HFF-Myc (cell line): ENCODE results near the gene FH.

Experiments used
- DNase-seq: peaks from one replicate; pipeline ENCODE4 v3.0.0-alpha.2; 2011; ENCODE audit warnings: low read depth; ENCODE audit errors: extremely low read depth
- H3K4me3 ChIP-seq: replicated peaks from 2 replicates; pipeline ENCODE4 v1.5.1; 2011; ENCODE audit warnings: low read depth, mild to moderate bottlenecking, control low read depth, low read length
- TF ChIP-seq, protein P1 (sequence below): IDR thresholded peaks from 2 replicates; pipeline ENCODE4 v1.5.1; 2012; ENCODE audit warnings: mild to moderate bottlenecking, low read depth, low read length, control low read depth; ENCODE audit errors: missing control alignments

The FH gene

GRCh38 chr1:241462391-241462790 lies 57.2 kb downstream of the FH start:
- no peak for DNase-seq
- TF ChIP-seq, protein P1, sequence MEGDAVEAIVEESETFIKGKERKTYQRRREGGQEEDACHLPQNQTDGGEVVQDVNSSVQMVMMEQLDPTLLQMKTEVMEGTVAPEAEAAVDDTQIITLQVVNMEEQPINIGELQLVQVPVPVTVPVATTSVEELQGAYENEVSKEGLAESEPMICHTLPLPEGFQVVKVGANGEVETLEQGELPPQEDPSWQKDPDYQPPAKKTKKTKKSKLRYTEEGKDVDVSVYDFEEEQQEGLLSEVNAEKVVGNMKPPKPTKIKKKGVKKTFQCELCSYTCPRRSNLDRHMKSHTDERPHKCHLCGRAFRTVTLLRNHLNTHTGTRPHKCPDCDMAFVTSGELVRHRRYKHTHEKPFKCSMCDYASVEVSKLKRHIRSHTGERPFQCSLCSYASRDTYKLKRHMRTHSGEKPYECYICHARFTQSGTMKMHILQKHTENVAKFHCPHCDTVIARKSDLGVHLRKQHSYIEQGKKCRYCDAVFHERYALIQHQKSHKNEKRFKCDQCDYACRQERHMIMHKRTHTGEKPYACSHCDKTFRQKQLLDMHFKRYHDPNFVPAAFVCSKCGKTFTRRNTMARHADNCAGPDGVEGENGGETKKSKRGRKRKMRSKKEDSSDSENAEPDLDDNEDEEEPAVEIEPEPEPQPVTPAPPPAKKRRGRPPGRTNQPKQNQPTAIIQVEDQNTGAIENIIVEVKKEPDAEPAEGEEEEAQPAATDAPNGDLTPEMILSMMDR = no peak
- H3K4me3 ChIP-seq = no peak overlapping the region

- no peak overlapping the region for H3K4me3 ChIP-seq
- TF ChIP-seq, protein P1 = no peak
- no peak for DNase-seq
Observed at GRCh38 chr1:241460098-241460873, 59.3 kb downstream of the FH start.

- DNase-seq = no peak
- H3K4me3 ChIP-seq = no peak overlapping the region
- TF ChIP-seq, protein P1 = no peak
Observed at GRCh38 chr1:241459186-241459802, 60.3 kb downstream of the FH start.

GRCh38 chr1:241457421-241457820 lies 62.1 kb downstream of the FH start:
- TF ChIP-seq, protein P1 = no peak
- no peak for DNase-seq
- no peak overlapping the region for H3K4me3 ChIP-seq

DNA sequence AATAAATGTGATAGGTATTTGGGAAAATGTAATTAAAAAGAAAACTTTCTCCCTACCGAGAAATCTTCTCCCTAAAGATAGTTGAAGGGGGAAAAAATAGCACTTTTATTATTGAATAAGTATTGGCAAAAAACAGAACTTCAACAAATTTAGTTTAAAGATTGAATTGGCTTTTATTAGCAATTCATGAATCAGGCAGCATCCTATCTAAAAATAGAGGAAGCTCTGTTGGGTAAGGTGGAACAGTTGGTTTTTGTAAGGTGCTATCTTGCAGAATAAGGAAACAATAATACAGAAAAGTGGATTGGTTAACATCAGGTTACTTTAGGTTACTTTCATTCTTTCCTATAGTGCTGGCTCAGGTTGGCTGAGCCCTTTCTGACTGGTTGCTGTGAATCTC lies 62.8 kb downstream of the FH start:
- TF ChIP-seq, protein P1 = no peak
- no peak overlapping the region for H3K4me3 ChIP-seq
- no peak for DNase-seq

- no peak for DNase-seq
- H3K4me3 ChIP-seq = no peak overlapping the region
- TF ChIP-seq, protein P1 = no peak
Observed at GRCh38 chr1:241453732-241454131, 65.8 kb downstream of the FH start.
